ENCODE measurements around the gene DGKE.

DGKE gene

DNA sequence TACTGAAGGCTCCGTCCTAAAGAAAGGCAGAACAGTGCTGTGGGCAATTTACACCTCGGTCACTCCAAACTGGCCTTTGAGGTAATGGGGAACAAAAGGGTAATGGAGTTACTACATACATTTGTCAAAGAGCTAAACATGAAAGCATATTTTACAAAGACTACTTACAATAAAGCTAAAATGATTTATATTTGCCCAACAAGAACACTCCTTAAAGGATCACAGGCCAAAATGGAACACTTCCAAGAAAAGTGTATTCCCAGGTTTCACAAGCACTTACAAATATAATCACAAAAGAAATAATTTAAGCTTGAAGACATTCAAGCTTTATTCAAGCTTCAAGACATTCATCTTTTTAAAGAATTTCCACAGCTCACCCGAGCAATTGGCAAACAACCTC lies 29.5 kb upstream of the DGKE start:
- TF ChIP-seq, protein P1, sequence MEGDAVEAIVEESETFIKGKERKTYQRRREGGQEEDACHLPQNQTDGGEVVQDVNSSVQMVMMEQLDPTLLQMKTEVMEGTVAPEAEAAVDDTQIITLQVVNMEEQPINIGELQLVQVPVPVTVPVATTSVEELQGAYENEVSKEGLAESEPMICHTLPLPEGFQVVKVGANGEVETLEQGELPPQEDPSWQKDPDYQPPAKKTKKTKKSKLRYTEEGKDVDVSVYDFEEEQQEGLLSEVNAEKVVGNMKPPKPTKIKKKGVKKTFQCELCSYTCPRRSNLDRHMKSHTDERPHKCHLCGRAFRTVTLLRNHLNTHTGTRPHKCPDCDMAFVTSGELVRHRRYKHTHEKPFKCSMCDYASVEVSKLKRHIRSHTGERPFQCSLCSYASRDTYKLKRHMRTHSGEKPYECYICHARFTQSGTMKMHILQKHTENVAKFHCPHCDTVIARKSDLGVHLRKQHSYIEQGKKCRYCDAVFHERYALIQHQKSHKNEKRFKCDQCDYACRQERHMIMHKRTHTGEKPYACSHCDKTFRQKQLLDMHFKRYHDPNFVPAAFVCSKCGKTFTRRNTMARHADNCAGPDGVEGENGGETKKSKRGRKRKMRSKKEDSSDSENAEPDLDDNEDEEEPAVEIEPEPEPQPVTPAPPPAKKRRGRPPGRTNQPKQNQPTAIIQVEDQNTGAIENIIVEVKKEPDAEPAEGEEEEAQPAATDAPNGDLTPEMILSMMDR (IDR thresholded peaks at IDR 0.05; ENCODE audit: low read depth, low read length, missing control alignments), result no peak
- DNase-seq (ENCODE audit: low read depth), result no peak
- in situ Hi-C loops (cut with HindIII; ENCODE audit: low sequenced_read_pairs), result no loop called here
- H3K4me3 ChIP-seq (ENCODE audit: low read depth, low read length), result no peak overlapping the region

DNA sequence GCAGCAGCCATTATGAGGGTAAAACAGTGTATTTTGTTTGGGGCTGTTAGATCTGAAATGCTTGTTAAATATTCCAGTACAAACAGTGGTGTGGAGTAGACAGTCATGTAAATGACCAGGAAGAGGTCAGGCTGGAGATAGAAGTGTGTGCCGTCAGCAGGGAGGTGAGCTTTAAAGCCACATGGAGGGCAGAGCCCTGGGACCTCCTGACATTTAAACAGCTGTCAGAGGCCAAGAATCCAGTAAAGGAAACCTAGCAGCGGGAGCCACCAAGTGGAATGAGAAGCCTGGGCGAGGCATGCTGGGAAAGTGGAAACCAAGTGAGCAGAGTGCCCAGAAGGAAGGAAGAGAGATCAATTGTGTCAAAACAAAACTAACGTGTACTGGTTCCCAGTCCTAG lies 27.0 kb upstream of the DGKE start:
- DNase-seq (ENCODE audit: low read depth), result no peak
- TF ChIP-seq, protein P1 (IDR thresholded peaks at IDR 0.05; ENCODE audit: low read depth, low read length, missing control alignments), result no peak
- in situ Hi-C loops (cut with HindIII; ENCODE audit: low sequenced_read_pairs), result no loop called here
- no peak overlapping the region for H3K4me3 ChIP-seq (ENCODE audit: low read depth, low read length)

DNA sequence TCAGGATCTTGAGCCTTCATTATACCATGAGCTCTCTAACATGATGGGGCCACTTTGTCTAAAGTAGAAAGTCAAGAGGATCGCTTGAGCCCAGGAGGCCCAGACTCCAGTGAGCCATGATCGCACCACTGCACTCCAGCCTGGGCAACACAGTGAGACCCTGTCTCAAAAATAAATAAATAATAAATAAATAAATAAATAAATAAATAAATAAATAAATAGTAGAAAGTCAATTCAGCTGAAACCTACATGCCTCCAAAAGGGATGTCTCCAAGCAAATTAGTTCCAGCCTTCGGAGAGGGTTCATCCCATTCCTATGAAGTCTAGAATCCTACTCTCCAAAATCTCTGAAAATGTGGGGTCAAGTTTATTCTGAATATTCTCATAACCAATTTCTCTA lies 26.2 kb upstream of the DGKE start:
- TF ChIP-seq, protein P1 (IDR thresholded peaks at IDR 0.05; ENCODE audit: low read depth, low read length, missing control alignments), result no peak

DNA sequence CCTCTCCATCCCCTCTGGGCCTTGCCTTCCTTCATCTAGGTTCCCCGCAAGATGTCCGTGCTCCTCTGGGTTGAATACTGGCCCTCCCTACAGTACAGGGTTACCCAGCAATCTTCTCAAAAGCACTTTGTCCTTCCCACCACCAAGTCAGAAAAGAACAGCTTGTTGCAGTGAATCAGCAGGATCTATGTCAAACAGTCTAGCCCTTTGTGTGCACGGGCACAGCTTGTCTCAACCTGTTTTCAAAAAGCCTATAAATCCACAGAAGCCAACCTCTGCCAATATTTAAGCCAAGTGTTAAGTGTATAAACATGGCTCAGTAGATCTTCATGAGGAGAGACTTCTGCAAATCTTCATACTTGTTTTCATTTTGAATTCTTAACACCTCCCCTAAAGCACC lies 25.4 kb upstream of the DGKE start:
- TF ChIP-seq, protein P1 (IDR thresholded peaks at IDR 0.05; ENCODE audit: low read depth, low read length, missing control alignments), result no peak
- in situ Hi-C loops (cut with HindIII; ENCODE audit: low sequenced_read_pairs), result no loop called here
- no peak for DNase-seq (ENCODE audit: low read depth)
- H3K4me3 ChIP-seq (ENCODE audit: low read depth, low read length), result no peak overlapping the region

More for the DNA sequence above, 26.2 kb upstream of the DGKE start:
- H3K4me3 ChIP-seq (ENCODE audit: low read depth, low read length), result no peak overlapping the region
- no peak for DNase-seq (ENCODE audit: low read depth)
- in situ Hi-C loops (cut with HindIII; ENCODE audit: low sequenced_read_pairs), result no loop called here

DNA sequence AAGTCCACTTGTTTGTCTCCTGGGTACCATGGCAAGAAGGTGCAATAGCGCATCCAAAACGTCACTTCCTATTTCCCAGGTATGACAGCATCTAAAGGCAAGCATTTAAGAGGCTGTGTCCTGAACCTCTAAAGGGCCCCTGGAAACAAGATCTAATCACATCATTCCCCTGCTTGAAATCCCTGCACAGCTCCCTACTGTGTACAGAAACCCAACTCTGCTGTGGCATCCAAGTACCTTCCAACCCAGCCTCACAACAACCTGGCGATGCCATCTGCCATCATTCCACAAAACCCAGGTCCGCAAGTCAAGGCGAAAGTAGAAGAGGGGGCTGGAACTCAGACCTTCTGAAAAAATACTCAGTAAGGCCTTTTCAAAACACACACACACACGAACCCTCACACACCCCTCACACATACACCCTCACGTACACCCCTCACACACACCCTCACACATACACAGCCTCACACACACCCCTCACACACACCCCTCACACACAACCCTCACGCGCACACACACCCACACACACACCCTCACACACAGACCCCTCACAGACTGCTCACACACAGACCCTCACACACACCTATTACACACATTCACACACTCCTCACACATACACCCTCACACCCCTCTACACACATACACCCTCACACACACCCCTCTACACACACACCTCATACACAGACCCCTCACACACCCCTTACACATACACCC lies 24.7 kb upstream of the DGKE start:
- in situ Hi-C loops (cut with HindIII; ENCODE audit: low sequenced_read_pairs), result no loop called here
- no peak for DNase-seq (ENCODE audit: low read depth)
- H3K4me3 ChIP-seq (ENCODE audit: low read depth, low read length), result no peak overlapping the region
- TF ChIP-seq, protein P1 (IDR thresholded peaks at IDR 0.05; ENCODE audit: low read depth, low read length, missing control alignments), result no peak

DNA sequence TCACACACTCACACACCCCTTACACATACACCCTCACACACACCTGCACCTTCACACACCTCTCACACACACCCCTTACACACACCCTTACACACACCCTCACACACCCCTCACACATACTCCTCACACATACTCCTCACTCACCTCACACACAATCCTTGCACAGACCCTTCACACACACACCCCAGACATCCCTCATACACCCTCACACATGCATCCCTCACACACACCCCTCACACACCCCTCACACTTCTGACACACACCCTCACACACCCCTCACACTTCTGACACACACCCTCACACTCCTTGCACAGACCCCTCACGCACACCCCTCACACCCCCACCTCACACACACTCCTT lies 24.2 kb upstream of the DGKE start:
- no peak for DNase-seq (ENCODE audit: low read depth)
- H3K4me3 ChIP-seq (ENCODE audit: low read depth, low read length), result no peak overlapping the region
- in situ Hi-C loops (cut with HindIII; ENCODE audit: low sequenced_read_pairs), result no loop called here
- TF ChIP-seq, protein P1 (IDR thresholded peaks at IDR 0.05; ENCODE audit: low read depth, low read length, missing control alignments), result no peak

Data from astrocyte of the cerebellum (primary cell).